GM12892 (cell line): ENCODE data around the gene AWAT2. TPM values are rescaled to one million over a fixed set of nuclear protein-coding genes. Genes with fewer than 3 reads are reported as not detected.

ENCODE experiments used
- DNase-seq: peaks from one replicate; pipeline ENCODE4 v3.0.0; 2011; ENCODE audit not compliant: insufficient read length
- FAIRE-seq: peaks from 2 replicates; lab custom pipeline; 2011; peaks lifted over from hg19 to GRCh38; lab: Jason Lieb, UNC
- POLR2A ChIP-seq: IDR thresholded peaks from 2 replicates; pipeline ENCODE4 v1.6.1; 2011; ENCODE audit warnings: low read depth, low read length, control low read depth
- POLR2AphosphoS5 ChIP-seq: IDR thresholded peaks from 2 replicates; pipeline ENCODE4 v1.6.1; 2011; ENCODE audit warnings: low read depth, low read length, control low read depth
- TAF1 ChIP-seq: IDR thresholded peaks from 2 replicates; pipeline ENCODE4 v1.6.1; 2011; ENCODE audit warnings: low read depth, mild to moderate bottlenecking, control low read depth, low read length, borderline replicate concordance
- polyA plus RNA-seq: library from polyadenylated mRNA; unstranded; fragments of >200 nt; gene quantifications from one replicate; pipeline ENCODE4 v1.2.1, GENCODE V29; 2012; ENCODE audit warnings: missing spikeins, inconsistent platforms; ENCODE audit not compliant: missing spikeins

AWAT2 gene
- not detected for polyA plus RNA-seq

- no peak for TF ChIP-seq POLR2A
- no peak for TF ChIP-seq TAF1
- no peak for TF ChIP-seq POLR2AphosphoS5
- no peak for FAIRE-seq
- DNase-seq, result no peak
Observed at GRCh38 chrX:70049925-70050324, at the start of gene AWAT2. Gene AWAT2 (minus strand): TSS chrX:70049938. CDS start chrX:70049932, 6 bp downstream.

- TF ChIP-seq POLR2AphosphoS5, result no peak
- TF ChIP-seq TAF1, result no peak
- no peak for TF ChIP-seq POLR2A
- DNase-seq (no peak), FAIRE-seq (no peak)
Observed at GRCh38 chrX:70096052-70096451, 46.3 kb upstream of the AWAT2 start.

GRCh38 chrX:70092247-70092646, 42.5 kb upstream of the AWAT2 start:
- no peak for FAIRE-seq
- TF ChIP-seq TAF1, result no peak
- TF ChIP-seq POLR2AphosphoS5, result no peak
- no peak for TF ChIP-seq POLR2A
- DNase-seq, result no peak

GRCh38 chrX:70089604-70090297, 40.0 kb upstream of the AWAT2 start:
- FAIRE-seq, result no peak
- TF ChIP-seq TAF1 (no peak), POLR2A (no peak), POLR2AphosphoS5 (no peak)
- no peak for DNase-seq

- TF ChIP-seq POLR2AphosphoS5 (no peak), POLR2A (no peak), TAF1 (no peak)
- no peak for DNase-seq
- no peak for FAIRE-seq
Observed at GRCh38 chrX:70088751-70089150, 39.0 kb upstream of the AWAT2 start.

GRCh38 chrX:70087857-70088630, 38.3 kb upstream of the AWAT2 start:
- TF ChIP-seq TAF1, result no peak
- no peak for FAIRE-seq
- DNase-seq, result no peak

GRCh38 chrX:70084592-70085240, 35.0 kb upstream of the AWAT2 start:
- DNase-seq, result no peak
- no peak for FAIRE-seq
- TF ChIP-seq POLR2AphosphoS5 (no peak), TAF1 (no peak), POLR2A (no peak)

- DNase-seq (no peak), FAIRE-seq (no peak)
- TF ChIP-seq POLR2A, result no peak
- TF ChIP-seq POLR2AphosphoS5, result no peak
Observed at GRCh38 chrX:70082723-70083122, 33.0 kb upstream of the AWAT2 start.

- FAIRE-seq (no peak), DNase-seq (no peak)
- TF ChIP-seq POLR2AphosphoS5, result no peak
- TF ChIP-seq POLR2A, result no peak
Observed at GRCh38 chrX:70079870-70080269, 30.1 kb upstream of the AWAT2 start.

GRCh38 chrX:70079297-70079696, 29.6 kb upstream of the AWAT2 start:
- DNase-seq, result no peak
- no peak for FAIRE-seq
- TF ChIP-seq POLR2AphosphoS5, result no peak
- no peak for TF ChIP-seq TAF1
- no peak for TF ChIP-seq POLR2A

- TF ChIP-seq POLR2A, result no peak
- no peak for TF ChIP-seq TAF1
- no peak for TF ChIP-seq POLR2AphosphoS5
- FAIRE-seq (no peak), DNase-seq (no peak)
Observed at GRCh38 chrX:70066646-70067045, 16.9 kb upstream of the AWAT2 start.

- TF ChIP-seq POLR2AphosphoS5 (no peak), TAF1 (no peak), POLR2A (no peak)
- FAIRE-seq (no peak), DNase-seq (no peak)
Observed at GRCh38 chrX:70062961-70063550, 13.3 kb upstream of the AWAT2 start.
